H9 (cell line): ENCODE results near the gene LAIR2. TPM values are rescaled to one million over a fixed set of nuclear protein-coding genes. Genes with fewer than 3 reads are reported as not detected.

Experiments
- DNase-seq: peaks from one replicate; pipeline ENCODE4 v3.0.0-alpha.2; 2017
- H2AFZ ChIP-seq: one replicate; pipeline ENCODE4 v1.6.1; 2013; ENCODE audit warnings: mild to moderate bottlenecking, low read length, control low read depth, moderate library complexity
- H2AK5ac ChIP-seq: 2 replicates; pipeline ENCODE4 v1.6.1; 2013; ENCODE audit warnings: low read length, control low read depth, mixed read lengths; ENCODE audit not compliant: insufficient read length
- H2BK120ac ChIP-seq: one replicate; pipeline ENCODE4 v1.6.1; 2013; ENCODE audit warnings: low read depth, mild to moderate bottlenecking, low read length, control low read depth, inconsistent platforms; ENCODE audit not compliant: poor library complexity, severe bottlenecking
- H2BK12ac ChIP-seq: 2 replicates; pipeline ENCODE4 v1.6.1; 2013; ENCODE audit warnings: low read length, control low read depth, mixed read lengths, low read depth; ENCODE audit not compliant: insufficient read length
- H2BK15ac ChIP-seq: 2 replicates; pipeline ENCODE4 v1.6.1; 2013; ENCODE audit warnings: low read depth, low read length, control low read depth
- H2BK20ac ChIP-seq: one replicate; pipeline ENCODE4 v1.6.1; 2013; ENCODE audit warnings: low read depth, mild to moderate bottlenecking, low read length, control low read depth, inconsistent platforms; ENCODE audit not compliant: poor library complexity, severe bottlenecking
- H2BK5ac ChIP-seq: 2 replicates; pipeline ENCODE4 v1.6.1; 2013; ENCODE audit warnings: low read length, control low read depth, mixed read lengths; ENCODE audit not compliant: insufficient read length
- H3K14ac ChIP-seq: 2 replicates; pipeline ENCODE4 v1.6.1; 2013; ENCODE audit warnings: low read length, control low read depth; ENCODE audit not compliant: insufficient read depth
- H3K18ac ChIP-seq: 2 replicates; pipeline ENCODE4 v1.6.1; 2013; ENCODE audit warnings: low read depth, mild to moderate bottlenecking, mixed read lengths, low read length, control low read depth; ENCODE audit not compliant: insufficient read length
- H3K23ac ChIP-seq: 2 replicates; pipeline ENCODE4 v1.6.1; 2013; ENCODE audit warnings: low read length, control low read depth, mixed read lengths, low read depth; ENCODE audit not compliant: insufficient read length
- H3K23me2 ChIP-seq: 2 replicates; pipeline ENCODE4 v1.6.1; 2013; ENCODE audit warnings: low read depth, mild to moderate bottlenecking, mixed read lengths, low read length, control low read depth; ENCODE audit not compliant: insufficient read length, poor library complexity, severe bottlenecking
- H3K27ac ChIP-seq: 2 replicates; pipeline ENCODE4 v1.5.1; 2013; ENCODE audit warnings: low read length, control low read depth, mixed read lengths, low read depth; ENCODE audit not compliant: insufficient read length
- H3K27me3 ChIP-seq: 2 replicates; pipeline ENCODE4 v1.6.1; 2013; ENCODE audit warnings: low read length, control low read depth, inconsistent platforms; ENCODE audit not compliant: insufficient read depth
- H3K4ac ChIP-seq: 2 replicates; pipeline ENCODE4 v1.6.1; 2013; ENCODE audit warnings: low read depth, mild to moderate bottlenecking, control low read depth, inconsistent platforms, low read length, moderate library complexity
- H3K4me1 ChIP-seq: 2 replicates; pipeline ENCODE4 v1.6.1; 2013; ENCODE audit warnings: low read length, control low read depth, inconsistent platforms; ENCODE audit not compliant: insufficient read depth
- H3K4me2 ChIP-seq: 2 replicates; pipeline ENCODE4 v1.6.1; 2013; ENCODE audit warnings: low read length, control low read depth, mixed read lengths; ENCODE audit not compliant: insufficient read length, insufficient read depth
- H3K56ac ChIP-seq: 2 replicates; pipeline ENCODE4 v1.6.1; 2013; ENCODE audit warnings: low read depth, mild to moderate bottlenecking, mixed read lengths, low read length, control low read depth; ENCODE audit not compliant: insufficient read length
- H3K79me1 ChIP-seq: 2 replicates; pipeline ENCODE4 v1.6.1; 2013; ENCODE audit warnings: low read depth, mild to moderate bottlenecking, moderate library complexity, low read length, control low read depth, inconsistent platforms; ENCODE audit not compliant: insufficient read depth, poor library complexity, severe bottlenecking
- H3K79me2 ChIP-seq: 2 replicates; pipeline ENCODE4 v1.6.1; 2013; ENCODE audit warnings: low read length, control low read depth, inconsistent platforms; ENCODE audit not compliant: insufficient read depth
- H3K9ac ChIP-seq: 2 replicates; pipeline ENCODE4 v1.6.1; 2013; ENCODE audit warnings: low read length, control low read depth, mixed read lengths; ENCODE audit not compliant: insufficient read length; ENCODE audit errors: extremely low read depth
- H3K9me3 ChIP-seq: one replicate; pipeline ENCODE4 v1.6.1; 2013; ENCODE audit warnings: low read depth, low read length, inconsistent platforms; ENCODE audit not compliant: control insufficient read depth
- H3T11ph ChIP-seq: one replicate; pipeline ENCODE4 v1.6.1; 2013; ENCODE audit warnings: mild to moderate bottlenecking, low read length, control low read depth, inconsistent platforms
- H4K20me1 ChIP-seq: one replicate; pipeline ENCODE4 v1.6.1; 2013; ENCODE audit not compliant: control insufficient read depth, insufficient read length, insufficient read depth
- H4K5ac ChIP-seq: 2 replicates; pipeline ENCODE4 v1.6.1; 2013; ENCODE audit warnings: low read depth, mild to moderate bottlenecking, mixed read lengths, low read length, control low read depth; ENCODE audit not compliant: insufficient read length
- H4K8ac ChIP-seq: replicated peaks from 2 replicates; pipeline ENCODE4 v1.6.1; 2013; ENCODE audit warnings: low read length, control low read depth, mixed read lengths, low read depth; ENCODE audit not compliant: insufficient read length
- H4K91ac ChIP-seq: 2 replicates; pipeline ENCODE4 v1.6.1; 2013; ENCODE audit warnings: low read depth, mild to moderate bottlenecking, moderate library complexity, mixed read lengths, low read length, control low read depth; ENCODE audit not compliant: insufficient read length
- H3K27ac Mint-ChIP-seq, 3 experiments: 2 replicates in 2 of 3; 3 replicates in 1 of 3; pipeline ENCODE4 v1.8.0; 2020 to 2021; ENCODE audit warnings: mixed read lengths in 3 of 3, mild to moderate bottlenecking in 1 of 3, moderate library complexity in 1 of 3
- H3K27me3 Mint-ChIP-seq: 2 replicates; pipeline ENCODE4 v1.8.0; 2021; ENCODE audit warnings: low read depth, mild to moderate bottlenecking, moderate library complexity, mixed read lengths
- H3K36me3 Mint-ChIP-seq, 3 experiments: 2 replicates in 2 of 3; 3 replicates in 1 of 3; pipeline ENCODE4 v1.8.0; 2020 to 2021; ENCODE audit warnings: low read depth in 3 of 3, mixed read lengths in 3 of 3; ENCODE audit not compliant: insufficient read depth in 1 of 3
- H3K4me1 Mint-ChIP-seq, 2 experiments: 2 replicates each; pipeline ENCODE4 v1.8.0; 2020; ENCODE audit warnings: mixed read lengths in 2 of 2
- H3K4me3 Mint-ChIP-seq, 2 experiments: 2 replicates in 1 of 2; 3 replicates in 1 of 2; pipeline ENCODE4 v1.8.0; 2020 to 2021; ENCODE audit warnings: mild to moderate bottlenecking in 2 of 2, mixed read lengths in 2 of 2, moderate library complexity in 1 of 2
- H3K9me3 Mint-ChIP-seq, 2 experiments: 2 replicates in 1 of 2; 3 replicates in 1 of 2; pipeline ENCODE4 v1.8.0; 2020; ENCODE audit warnings: mild to moderate bottlenecking in 2 of 2, mixed read lengths in 2 of 2, moderate library complexity in 1 of 2
- WGBS: extraction: QIAGEN DNeasy Blood & Tissue Kit; methylation state at CpG from one replicate; pipeline ENCODE4 v1.1.7; 2013; ENCODE audit warnings: missing lambda C conversion rate, low lambda C conversion rate, mixed read lengths; ENCODE audit not compliant: insufficient read length; ENCODE audit errors: extremely low coverage; 5-methylcytosine and 5-hydroxymethylcytosine counted together
- total RNA-seq: library from RNA; stranded (reverse); gene quantifications from 2 replicates; pipeline ENCODE4 v1.2.1, GENCODE V29; 2021
- TF ChIP-seq, protein P1 (sequence below): fragments of 200-600 bp; sonication (generic); conservative IDR thresholded peaks from 3 replicates; pipeline ENCODE4 v1.8.0; 2021; ENCODE audit warnings: antibody characterized with exemption, mild to moderate bottlenecking

Gene LAIR2
- total RNA-seq, 1 experiment from 2014 or later: not detected

DNA sequence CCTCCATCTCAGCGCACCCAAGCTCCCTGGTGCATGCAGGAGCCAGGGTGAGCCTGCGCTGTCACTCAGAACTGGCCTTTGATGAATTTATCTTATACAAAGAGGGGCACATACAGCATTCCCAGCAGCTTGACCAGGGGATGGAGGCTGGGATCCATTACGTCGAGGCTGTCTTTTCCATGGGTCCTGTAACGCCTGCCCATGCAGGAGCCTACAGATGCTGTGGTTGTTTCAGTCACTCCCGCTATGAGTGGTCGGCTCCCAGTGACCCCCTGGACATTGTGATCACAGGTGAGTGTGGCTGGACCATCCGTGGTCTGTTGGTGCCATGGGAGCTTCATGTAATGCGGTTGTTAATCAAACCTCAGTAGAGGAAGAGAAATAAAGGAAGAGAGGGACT is 33.0 kb downstream of the LAIR2 start:
- Histone ChIP-seq H2BK120ac (no peak overlapping the region), H4K20me1 (no peaks in the 10 kb centered on the region), H3K4me1 (no peaks in the 10 kb centered on the region), H3T11ph (no peak overlapping the region), H3K4me2 (no peak overlapping the region), H4K5ac (no peak overlapping the region), H3K56ac (no peak overlapping the region), H3K27ac (no peak overlapping the region), H3K4ac (no peak overlapping the region), H2BK5ac (no peak overlapping the region), H4K8ac (no peak overlapping the region), H2AK5ac (no peak overlapping the region), H3K18ac (no peak overlapping the region), H2BK15ac (no peak overlapping the region), H3K23me2 (no peaks in the 10 kb centered on the region), H3K79me1 (no peaks in the 10 kb centered on the region), H3K9me3 (peaks cover 86% of the 10 kb centered on the region), H2AFZ (no peak overlapping the region), H3K23ac (no peak overlapping the region), H2BK20ac (no peak overlapping the region), H3K27me3 (no peaks in the 10 kb centered on the region), H3K14ac (no peak overlapping the region), H3K9ac (no peak overlapping the region), H3K79me2 (no peaks in the 10 kb centered on the region), H4K91ac (no peak overlapping the region), H2BK12ac (no peak overlapping the region)
- H3K4me3 Mint-ChIP-seq: no peak overlapping the region
- no peak for DNase-seq
- H3K9me3 Mint-ChIP-seq: peaks cover 89 to 92% of the 10 kb centered on the region in 2 experiments
- no peak overlapping the region for H3K27ac Mint-ChIP-seq
- H3K36me3 Mint-ChIP-seq: peaks cover 8 to 40% (median 12%) of the 10 kb centered on the region in 3 experiments; a peak in 6 of 7 replicates
- peaks cover 7% of the 10 kb centered on the region for H3K27me3 Mint-ChIP-seq
- TF ChIP-seq, protein P1, sequence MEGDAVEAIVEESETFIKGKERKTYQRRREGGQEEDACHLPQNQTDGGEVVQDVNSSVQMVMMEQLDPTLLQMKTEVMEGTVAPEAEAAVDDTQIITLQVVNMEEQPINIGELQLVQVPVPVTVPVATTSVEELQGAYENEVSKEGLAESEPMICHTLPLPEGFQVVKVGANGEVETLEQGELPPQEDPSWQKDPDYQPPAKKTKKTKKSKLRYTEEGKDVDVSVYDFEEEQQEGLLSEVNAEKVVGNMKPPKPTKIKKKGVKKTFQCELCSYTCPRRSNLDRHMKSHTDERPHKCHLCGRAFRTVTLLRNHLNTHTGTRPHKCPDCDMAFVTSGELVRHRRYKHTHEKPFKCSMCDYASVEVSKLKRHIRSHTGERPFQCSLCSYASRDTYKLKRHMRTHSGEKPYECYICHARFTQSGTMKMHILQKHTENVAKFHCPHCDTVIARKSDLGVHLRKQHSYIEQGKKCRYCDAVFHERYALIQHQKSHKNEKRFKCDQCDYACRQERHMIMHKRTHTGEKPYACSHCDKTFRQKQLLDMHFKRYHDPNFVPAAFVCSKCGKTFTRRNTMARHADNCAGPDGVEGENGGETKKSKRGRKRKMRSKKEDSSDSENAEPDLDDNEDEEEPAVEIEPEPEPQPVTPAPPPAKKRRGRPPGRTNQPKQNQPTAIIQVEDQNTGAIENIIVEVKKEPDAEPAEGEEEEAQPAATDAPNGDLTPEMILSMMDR: no peak
- WGBS: no CpG with 5 or more reads among the region's 9 CpGs
- no peaks in the 10 kb centered on the region for H3K4me1 Mint-ChIP-seq
